ENCODE measurements around the gene UNC13D.

DNA sequence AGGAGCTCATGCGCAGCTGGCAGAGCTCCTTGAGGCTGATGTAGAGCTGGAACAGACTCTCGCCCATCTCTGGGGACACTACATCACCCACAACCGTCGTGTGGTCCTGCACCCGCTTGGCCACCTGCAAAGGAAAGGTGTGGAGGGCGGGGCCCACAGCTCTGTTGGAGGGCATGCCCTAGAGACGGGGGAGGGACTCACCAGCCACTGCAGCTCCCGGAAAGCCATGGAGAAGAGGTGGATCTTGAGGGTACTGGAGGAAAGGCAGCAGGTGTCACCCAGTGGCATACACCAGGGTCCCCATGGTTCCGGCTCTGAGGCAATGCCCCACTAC lies 8.6 kb downstream of the UNC13D start:
- TF ChIP-seq CTCF (IDR thresholded peaks at IDR 0.05) = no peak
- no peak for TF ChIP-seq POLR2A (IDR thresholded peaks at IDR 0.05)

All from heart left ventricle (tissue), 13 donors.